ENCODE measurements around the gene CADPS.

Gene CADPS

GRCh38 chr3:62570888-62571287, 304.3 kb downstream of the CADPS start:
- no peak for DNase-seq (ENCODE audit: low spot score)
- POLR2A ChIA-PET (ENCODE audit: low non-redundant PET), result no interaction called here
- no peak overlapping the region for H3K27ac ChIP-seq
- no peak for TF ChIP-seq CTCF (conservative IDR thresholded peaks at IDR 0.05; ENCODE audit: low read depth)
- CTCF ChIA-PET, result no interaction called here

GRCh38 chr3:62569609-62570008, 305.6 kb downstream of the CADPS start:
- CTCF ChIA-PET, result interaction anchor here (0.6 to 0.7 kb wide), 2 partner anchors 327 to 429 kb away, joined by 3 to 5 read pairs; no protein-coding TSS in a partner anchor
- no peak for TF ChIP-seq CTCF (conservative IDR thresholded peaks at IDR 0.05; ENCODE audit: low read depth)
- POLR2A ChIA-PET (ENCODE audit: low non-redundant PET), result no interaction called here
- no peak for DNase-seq (ENCODE audit: low spot score)
- H3K27ac ChIP-seq, result no peak overlapping the region

- ChIA-PET CTCF (no interaction called here), POLR2A (ENCODE audit: low non-redundant PET) (no interaction called here)
- H3K27ac ChIP-seq, result peak overlapping the region; percentile 65
- DNase-seq (ENCODE audit: low spot score), result peak; percentile 43
- TF ChIP-seq CTCF (conservative IDR thresholded peaks at IDR 0.05; ENCODE audit: low read depth), result no peak
Measured at GRCh38 chr3:62567097-62568021, 307.9 kb downstream of the CADPS start.

GRCh38 chr3:62566022-62566557, 309.1 kb downstream of the CADPS start:
- no peak for TF ChIP-seq CTCF (conservative IDR thresholded peaks at IDR 0.05; ENCODE audit: low read depth)
- no peak overlapping the region for H3K27ac ChIP-seq
- POLR2A ChIA-PET (ENCODE audit: low non-redundant PET), result no interaction called here
- no peak for DNase-seq (ENCODE audit: low spot score)
- CTCF ChIA-PET, result interaction anchor here (0.7 kb wide), 1 partner anchor 319 kb away, joined by 3 read pairs; no protein-coding TSS in a partner anchor

- CTCF ChIA-PET, result no interaction called here
- POLR2A ChIA-PET (ENCODE audit: low non-redundant PET), result no interaction called here
- H3K27ac ChIP-seq, result peak overlapping the region; percentile 64; the same call in 1 of the 2 replicates
- no peak for DNase-seq (ENCODE audit: low spot score)
- TF ChIP-seq CTCF (conservative IDR thresholded peaks at IDR 0.05; ENCODE audit: low read depth), result no peak
Measured at GRCh38 chr3:62562596-62562995, 312.6 kb downstream of the CADPS start.

- TF ChIP-seq CTCF (conservative IDR thresholded peaks at IDR 0.05; ENCODE audit: low read depth), result no peak
- peak; percentile 26 for DNase-seq (ENCODE audit: low spot score)
- CTCF ChIA-PET, result no interaction called here
- POLR2A ChIA-PET (ENCODE audit: low non-redundant PET), result no interaction called here
- peak overlapping the region; percentile 64; the same call in 1 of the 2 replicates for H3K27ac ChIP-seq
Measured at GRCh38 chr3:62562017-62562416, 313.2 kb downstream of the CADPS start.
